ENCODE data around the gene ZNF491.
"Not testable (repeated sequence)": the region's sequence is repeated elsewhere in the genome, so short reads cannot be mapped to it uniquely, and the experiment has no call there.

ZNF491 gene

DNA sequence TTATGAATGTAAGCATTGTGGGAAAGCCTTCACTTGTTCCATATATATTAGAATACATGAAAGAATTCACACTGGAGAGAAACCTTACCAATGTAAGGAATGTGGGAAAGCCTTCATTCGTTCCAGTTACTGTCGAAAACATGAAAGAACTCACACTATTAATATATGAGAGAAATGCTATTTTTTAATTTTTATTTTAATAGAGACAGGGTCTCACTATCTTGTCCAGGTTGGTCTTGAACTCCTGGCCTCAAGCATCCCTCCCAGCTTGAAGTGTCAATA is 8.7 kb downstream of the ZNF491 start:
- FAIRE-seq (no peak), DNase-seq (ENCODE audit: insufficient read length, low spot score) (no peak)
- TF ChIP-seq, protein P1, sequence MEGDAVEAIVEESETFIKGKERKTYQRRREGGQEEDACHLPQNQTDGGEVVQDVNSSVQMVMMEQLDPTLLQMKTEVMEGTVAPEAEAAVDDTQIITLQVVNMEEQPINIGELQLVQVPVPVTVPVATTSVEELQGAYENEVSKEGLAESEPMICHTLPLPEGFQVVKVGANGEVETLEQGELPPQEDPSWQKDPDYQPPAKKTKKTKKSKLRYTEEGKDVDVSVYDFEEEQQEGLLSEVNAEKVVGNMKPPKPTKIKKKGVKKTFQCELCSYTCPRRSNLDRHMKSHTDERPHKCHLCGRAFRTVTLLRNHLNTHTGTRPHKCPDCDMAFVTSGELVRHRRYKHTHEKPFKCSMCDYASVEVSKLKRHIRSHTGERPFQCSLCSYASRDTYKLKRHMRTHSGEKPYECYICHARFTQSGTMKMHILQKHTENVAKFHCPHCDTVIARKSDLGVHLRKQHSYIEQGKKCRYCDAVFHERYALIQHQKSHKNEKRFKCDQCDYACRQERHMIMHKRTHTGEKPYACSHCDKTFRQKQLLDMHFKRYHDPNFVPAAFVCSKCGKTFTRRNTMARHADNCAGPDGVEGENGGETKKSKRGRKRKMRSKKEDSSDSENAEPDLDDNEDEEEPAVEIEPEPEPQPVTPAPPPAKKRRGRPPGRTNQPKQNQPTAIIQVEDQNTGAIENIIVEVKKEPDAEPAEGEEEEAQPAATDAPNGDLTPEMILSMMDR (IDR thresholded peaks at IDR 0.05; ENCODE audit: insufficient read depth, missing control alignments) = no peak

DNA sequence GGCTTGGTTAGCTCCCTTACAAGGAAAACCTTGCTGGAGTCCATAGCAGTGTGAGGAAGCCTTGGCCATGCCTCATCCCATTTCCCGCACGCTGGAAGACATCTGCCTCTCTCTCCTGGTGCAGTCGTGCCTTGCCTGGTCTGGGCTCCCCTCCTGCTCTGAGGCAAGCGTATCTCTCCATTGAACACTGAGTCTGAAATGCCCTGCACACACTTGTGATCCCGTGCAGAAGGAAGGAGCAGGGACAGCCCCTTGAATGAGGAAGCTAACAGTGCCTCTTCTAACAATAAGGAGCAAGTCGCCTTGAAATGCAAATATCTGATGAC is 15.3 kb downstream of the ZNF491 start:
- TF ChIP-seq, protein P1 (IDR thresholded peaks at IDR 0.05; ENCODE audit: insufficient read depth, missing control alignments) = no peak
- FAIRE-seq (no peak), DNase-seq (ENCODE audit: insufficient read length, low spot score) (no peak)

DNA sequence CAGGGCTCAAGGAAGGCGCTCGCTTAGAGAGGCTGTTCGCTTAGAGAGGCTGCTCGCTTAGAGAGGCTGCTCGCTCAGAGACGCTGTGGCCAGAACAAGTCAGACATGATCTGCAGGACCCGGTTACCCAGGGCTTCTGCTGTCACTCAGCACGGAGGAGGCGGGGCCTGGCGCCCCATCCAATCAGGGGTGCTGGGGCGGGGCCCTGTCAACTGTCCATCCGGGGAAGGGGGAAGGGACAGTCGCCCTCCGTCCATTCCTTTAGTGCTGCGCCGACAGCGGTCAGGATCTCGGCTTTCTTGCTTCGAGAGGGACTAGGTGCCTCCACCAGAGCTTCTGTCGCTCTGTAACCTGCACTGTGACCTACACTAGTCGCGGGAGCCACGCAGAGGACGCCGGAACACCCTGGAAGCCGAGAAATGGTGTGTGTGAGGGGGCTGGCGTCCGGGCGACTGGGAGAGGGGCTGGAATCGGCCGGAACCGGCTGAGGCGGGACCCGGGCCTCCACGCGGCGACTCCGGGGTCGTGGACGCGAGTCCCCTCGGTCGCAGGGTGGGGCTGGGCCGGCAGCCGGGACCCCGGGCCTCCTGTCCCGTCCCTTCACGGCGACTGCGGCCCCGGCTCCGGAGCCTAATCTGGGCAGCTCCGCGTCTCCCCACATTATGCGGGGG is 15.8 kb downstream of the ZNF491 start, which contains the start of gene ZNF440:
ZNF440 (plus strand) TSS at position 245 of the 671 bp plus-strand sequence; CDS start at position 420, 175 bp downstream.
- FAIRE-seq = no peak
- peak; percentile 91 for DNase-seq (ENCODE audit: insufficient read length, low spot score)
- TF ChIP-seq, protein P1 (IDR thresholded peaks at IDR 0.05; ENCODE audit: insufficient read depth, missing control alignments) = no peak

DNA sequence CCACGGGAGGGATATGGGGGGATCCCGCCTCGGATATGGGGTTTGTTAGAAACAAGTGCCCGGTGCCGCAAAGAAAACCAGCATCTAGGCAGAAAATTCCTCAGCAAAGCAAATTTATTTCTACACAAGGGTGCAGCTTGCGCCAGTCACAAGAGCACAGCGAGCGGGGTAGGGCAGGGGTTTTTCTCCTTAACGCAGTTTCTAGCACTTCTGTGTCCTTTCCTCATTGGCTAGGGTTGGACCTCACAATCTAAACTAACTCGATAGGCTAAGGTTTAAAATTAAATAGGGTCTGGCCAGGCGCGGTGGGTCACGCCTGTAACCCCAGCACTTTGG is 16.3 kb downstream of the ZNF491 start:
- FAIRE-seq = no peak
- TF ChIP-seq, protein P1 (IDR thresholded peaks at IDR 0.05; ENCODE audit: insufficient read depth, missing control alignments) = no peak
- no peak for DNase-seq (ENCODE audit: insufficient read length, low spot score)

DNA sequence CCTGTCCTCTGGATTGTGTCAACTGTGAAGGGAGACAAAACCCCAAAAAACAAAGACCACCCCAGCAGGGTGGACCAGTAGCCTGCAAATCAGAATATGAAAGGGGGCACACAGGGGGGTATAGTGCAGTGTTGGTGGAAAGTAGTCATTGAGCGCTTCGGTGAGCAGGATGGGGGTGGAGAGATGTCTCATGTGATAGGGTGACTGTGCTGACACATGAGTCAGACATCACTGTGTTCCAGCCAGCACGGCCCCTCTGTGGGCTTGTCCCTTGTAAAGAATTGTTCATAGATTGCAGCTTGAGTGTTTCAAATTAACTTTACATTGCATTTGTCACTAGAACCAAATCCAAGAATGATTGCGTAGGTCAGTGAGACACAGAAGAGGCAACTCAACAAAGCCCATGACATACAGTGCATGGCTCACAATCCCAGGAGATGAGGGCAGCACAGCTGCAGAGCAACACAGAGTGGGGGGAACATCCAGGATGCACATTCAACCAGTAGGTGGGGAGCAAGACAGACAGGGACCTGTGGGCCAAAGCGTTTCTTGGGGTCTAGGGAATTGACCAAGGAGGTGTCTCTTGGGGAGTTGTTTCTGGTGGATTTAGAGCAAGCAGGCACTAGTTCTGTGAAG is 23.3 kb downstream of the ZNF491 start:
- TF ChIP-seq, protein P1 (IDR thresholded peaks at IDR 0.05; ENCODE audit: insufficient read depth, missing control alignments) = no peak
- DNase-seq (ENCODE audit: insufficient read length, low spot score) (no peak), FAIRE-seq (no peak)

DNA sequence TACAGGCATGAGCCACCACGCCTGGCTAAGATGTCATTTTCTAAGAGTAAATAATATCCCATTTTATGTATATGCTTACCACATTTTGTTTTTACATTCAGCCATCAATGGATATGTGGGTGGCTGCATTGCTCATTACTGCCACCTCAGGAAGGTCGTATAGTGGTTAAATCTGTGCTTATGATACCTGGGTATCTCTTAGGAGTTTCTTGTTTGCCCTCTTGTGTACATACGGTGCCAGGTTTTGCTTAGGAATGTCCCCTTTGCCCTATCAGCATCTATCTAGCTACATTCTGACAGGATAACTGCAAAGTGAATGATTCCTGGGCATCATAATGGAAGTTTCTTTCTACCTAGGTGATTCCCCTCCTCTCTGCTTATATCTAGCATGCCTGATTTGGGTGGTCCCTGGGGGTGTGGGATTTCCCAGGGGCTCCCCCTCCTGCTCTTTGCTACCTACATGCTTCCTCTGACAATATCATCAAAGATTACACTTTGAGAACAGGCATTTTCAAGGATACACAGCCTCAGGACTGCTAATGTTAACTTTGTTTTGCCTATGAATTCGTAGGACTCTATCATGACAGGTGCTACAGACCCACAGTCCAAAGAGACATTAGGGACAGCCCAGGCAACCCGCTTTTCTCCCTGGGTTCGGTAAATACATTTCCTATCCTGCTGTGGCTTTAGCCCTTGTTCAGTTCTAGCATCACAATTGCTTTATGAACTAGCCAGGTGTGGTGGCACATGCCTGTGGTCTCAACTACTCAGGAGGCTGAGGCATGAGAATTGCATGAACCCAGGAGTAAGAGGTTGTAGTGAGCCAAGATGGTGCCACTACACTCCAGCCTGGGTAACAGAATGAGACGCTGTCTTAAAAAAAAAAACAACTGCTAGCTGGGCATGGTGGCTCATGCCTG is 30.9 kb downstream of the ZNF491 start:
- not testable (repeated sequence) for FAIRE-seq; DNase-seq (ENCODE audit: insufficient read length, low spot score)

DNA sequence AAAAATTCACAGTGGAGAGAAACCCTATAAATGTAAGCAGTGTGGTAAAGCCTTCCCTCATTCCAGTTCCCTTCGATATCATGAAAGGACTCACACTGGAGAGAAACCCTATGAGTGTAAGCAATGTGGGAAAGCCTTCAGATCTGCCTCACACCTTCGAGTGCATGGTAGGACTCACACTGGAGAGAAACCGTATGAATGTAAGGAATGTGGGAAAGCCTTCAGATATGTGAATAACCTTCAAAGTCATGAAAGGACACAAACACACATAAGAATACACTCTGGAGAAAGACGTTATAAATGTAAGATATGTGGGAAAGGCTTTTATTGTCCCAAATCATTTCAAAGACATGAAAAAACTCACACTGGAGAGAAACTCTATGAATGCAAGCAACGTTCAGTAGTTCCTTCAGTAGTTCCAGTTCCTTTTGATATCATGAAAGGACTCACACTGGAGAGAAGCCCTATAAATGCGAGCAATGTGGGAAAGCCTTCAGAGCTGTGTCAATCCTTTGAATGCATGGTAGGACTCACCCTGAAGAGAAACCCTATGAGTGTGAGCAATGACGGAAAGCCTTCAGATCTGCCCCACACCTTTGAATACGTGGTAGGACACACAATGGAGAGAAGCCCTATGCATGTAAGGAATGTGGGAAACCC is 34.1 kb downstream of the ZNF491 start:
- TF ChIP-seq, protein P1 (IDR thresholded peaks at IDR 0.05; ENCODE audit: insufficient read depth, missing control alignments) = no peak
- DNase-seq (ENCODE audit: insufficient read length, low spot score) (no peak), FAIRE-seq (no peak)

Measured in D721Med (cell line).